SU-DHL-6 (cell line): ENCODE measurements around the gene HES7.

Source experiments
- H2AFZ ChIP-seq: fragments of 200-600 bp; sonication (generic); 2 replicates; pipeline ENCODE4 v1.6.1; 2014; ENCODE audit warnings: low read depth, mild to moderate bottlenecking, moderate library complexity, mixed read lengths, antibody characterized with exemption, low read length; ENCODE audit not compliant: severe bottlenecking
- H3F3A ChIP-seq: fragments of 200-600 bp; shearing (Covaris generic); 2 replicates; pipeline ENCODE4 v1.6.0; 2016; ENCODE audit warnings: antibody characterized with exemption, mild to moderate bottlenecking; ENCODE audit not compliant: insufficient read depth
- H3K27ac ChIP-seq: fragments of 200-600 bp; sonication (generic); 2 replicates; pipeline ENCODE4 v1.5.1; 2016; ENCODE audit warnings: low read depth, mild to moderate bottlenecking, low read length, moderate library complexity, mixed read lengths
- H3K27me3 ChIP-seq: fragments of 200-600 bp; sonication (generic), shearing (Covaris generic); 2 replicates; pipeline ENCODE4 v1.6.0; 2014; ENCODE audit warnings: mild to moderate bottlenecking, low read length
- H3K36me3 ChIP-seq: fragments of 200-600 bp; sonication (generic); 2 replicates; pipeline ENCODE4 v1.6.1; 2014; ENCODE audit warnings: mild to moderate bottlenecking, low read length, mixed read lengths
- H3K4me2 ChIP-seq: fragments of 300-600, 200-600 bp; shearing (Covaris generic), sonication (generic); 2 replicates; pipeline ENCODE4 v1.6.0; 2014; ENCODE audit warnings: low read length, low read depth, mild to moderate bottlenecking; ENCODE audit not compliant: poor library complexity, severe bottlenecking
- H3K4me3 ChIP-seq: fragments of 200-600 bp; sonication (generic); 2 replicates; pipeline ENCODE4 v1.5.1; 2014; ENCODE audit warnings: antibody characterized with exemption, low read length, mild to moderate bottlenecking, mixed read lengths; ENCODE audit not compliant: insufficient read depth, poor library complexity, severe bottlenecking
- H3K79me2 ChIP-seq: fragments of 200-600 bp; sonication (generic); 2 replicates; pipeline ENCODE4 v1.6.1; 2014; ENCODE audit warnings: mild to moderate bottlenecking, low read length, moderate library complexity; ENCODE audit not compliant: insufficient read depth
- H3K9ac ChIP-seq: fragments of 200-600 bp; sonication (generic); 2 replicates; pipeline ENCODE4 v1.7.0; 2014; ENCODE audit warnings: mild to moderate bottlenecking, low read length
- H3K9me2 ChIP-seq: fragments of 200-600 bp; sonication (generic); replicated peaks from 2 replicates; pipeline ENCODE4 v1.6.1; 2014; ENCODE audit warnings: low read length; ENCODE audit not compliant: insufficient read depth
- H3K9me3 ChIP-seq: fragments of 200-600 bp; sonication (generic); 2 replicates; pipeline ENCODE4 v1.6.1; 2014; ENCODE audit warnings: low read length, mixed read lengths; ENCODE audit not compliant: insufficient read depth
- H4K20me1 ChIP-seq: fragments of 200-600 bp; sonication (generic); 2 replicates; pipeline ENCODE4 v1.6.1; 2014; ENCODE audit warnings: low read depth, mild to moderate bottlenecking, antibody characterized with exemption, low read length, moderate library complexity, mixed read lengths
- CTCF ChIP-seq: fragments of 200-600 bp; sonication (generic); IDR thresholded peaks from one replicate; pipeline ENCODE4 v1.5.1; 2017; ENCODE audit warnings: antibody characterized with exemption, mild to moderate bottlenecking, low read length, moderate library complexity; ENCODE audit not compliant: insufficient read depth, poor library complexity, severe bottlenecking
- EZH2phosphoT487 ChIP-seq: fragments of 200-600 bp; sonication (generic), shearing (Covaris generic); conservative IDR thresholded peaks from 2 replicates; pipeline ENCODE4 v1.6.1; 2018; ENCODE audit warnings: mild to moderate bottlenecking, antibody characterized with exemption, low read length, moderate library complexity, mixed read lengths

Gene HES7

DNA sequence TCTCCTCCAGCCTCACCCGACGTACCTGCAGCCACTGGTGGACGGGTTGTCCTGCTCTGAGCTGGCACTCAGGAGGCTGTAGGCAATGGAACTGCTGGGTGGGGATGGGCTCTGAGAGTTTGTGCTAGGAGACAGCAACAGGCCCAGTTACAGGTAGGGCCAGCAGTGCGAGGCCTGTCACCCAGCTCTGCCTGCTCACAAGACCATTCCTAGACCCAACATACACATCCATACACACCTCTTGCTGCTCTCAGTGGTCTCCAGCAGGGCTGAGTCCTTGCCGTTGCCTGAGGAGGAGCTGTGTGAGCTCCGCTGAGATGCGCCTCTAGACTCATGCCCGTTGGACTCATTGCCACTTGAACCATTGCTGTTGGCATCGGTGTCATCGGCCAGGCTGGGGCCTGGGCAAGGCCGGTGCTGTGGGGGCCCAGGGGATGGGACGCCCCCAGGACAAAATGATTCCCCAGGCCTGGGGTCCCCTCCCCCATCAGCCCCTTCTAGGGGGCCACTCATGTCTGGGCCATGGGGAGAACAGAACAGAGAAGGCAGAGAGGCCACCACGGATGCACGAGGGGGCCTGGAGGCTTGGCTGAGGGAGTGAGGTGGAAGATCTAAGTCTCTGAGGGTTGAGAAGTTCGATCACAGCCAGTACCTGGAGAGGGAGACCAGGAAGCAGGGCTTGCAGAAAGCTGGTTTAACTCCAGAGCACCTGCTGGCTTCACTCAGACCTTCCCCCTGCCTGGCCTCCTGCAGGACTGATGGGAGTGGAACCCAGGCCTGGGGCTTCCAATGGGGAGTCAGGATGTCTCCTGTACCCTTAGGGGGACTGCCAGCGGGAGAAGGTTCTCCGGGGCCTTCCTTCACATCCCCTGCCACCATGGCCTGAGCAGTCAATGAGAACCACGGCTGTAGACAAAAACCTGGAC, 26.6 kb upstream of the HES7 start:
- Histone ChIP-seq H3K27me3 (no peaks in the 10 kb centered on the region), H3K4me3 (peak overlapping the region; percentile 62), H3K9me2 (no peaks in the 10 kb centered on the region), H2AFZ (no peak overlapping the region), H4K20me1 (no peaks in the 10 kb centered on the region), H3K9ac (0 out of 2 replicates have a peak overlapping the region, but pooled peaks have one; percentile 12), H3K9me3 (no peaks in the 10 kb centered on the region), H3F3A (0 out of 2 replicates have a peak, but pooled peaks cover 3% of the 10 kb centered on the region), H3K79me2 (peaks cover 5% of the 10 kb centered on the region; the same call in 1 of the 2 replicates), H3K36me3 (no peaks in the 10 kb centered on the region), H3K27ac (peak overlapping the region; percentile 38), H3K4me2 (peak overlapping the region; percentile 67)
- TF ChIP-seq EZH2phosphoT487 (no peak), CTCF (no peak)

GRCh38 chr17:8149419-8150193, 25.7 kb upstream of the HES7 start:
- H2AFZ ChIP-seq: no peak overlapping the region
- H3K4me2 ChIP-seq: no peak overlapping the region
- no peak for TF ChIP-seq CTCF
- TF ChIP-seq EZH2phosphoT487: no peak
- H3K27me3 ChIP-seq: no peaks in the 10 kb centered on the region
- H3K9me2 ChIP-seq: no peaks in the 10 kb centered on the region
- peaks cover 5% of the 10 kb centered on the region; the same call in 1 of the 2 replicates for H3K79me2 ChIP-seq
- 0 out of 2 replicates have a peak, but pooled peaks cover 3% of the 10 kb centered on the region for H3F3A ChIP-seq
- H3K9me3 ChIP-seq: no peaks in the 10 kb centered on the region
- no peaks in the 10 kb centered on the region for H4K20me1 ChIP-seq
- H3K27ac ChIP-seq: no peak overlapping the region
- H3K9ac ChIP-seq: no peak overlapping the region
- H3K4me3 ChIP-seq: no peak overlapping the region
- H3K36me3 ChIP-seq: no peaks in the 10 kb centered on the region

DNA sequence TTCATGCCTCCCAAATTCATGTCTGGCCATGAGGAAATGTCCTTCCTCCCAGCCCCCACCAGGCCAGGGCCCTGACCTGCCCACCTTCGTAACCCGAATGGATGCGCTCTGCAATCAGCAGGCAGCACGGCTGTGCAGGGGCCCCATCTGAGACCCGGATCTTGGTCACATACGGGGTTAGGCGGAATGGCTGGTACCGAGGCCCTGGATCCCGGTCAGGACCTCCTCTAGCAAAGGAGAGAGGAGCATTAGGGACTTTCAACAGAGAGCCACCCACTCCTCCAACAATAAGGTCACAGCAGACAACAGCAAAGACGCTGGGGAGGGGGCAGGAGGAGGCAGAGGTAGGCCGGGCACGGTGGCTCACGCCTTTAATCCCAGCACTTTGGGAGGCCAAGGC, 24.7 kb upstream of the HES7 start:
- TF ChIP-seq CTCF (no peak), EZH2phosphoT487 (no peak)
- no peaks in the 10 kb centered on the region for H3K27me3 ChIP-seq
- no peak overlapping the region for H3K27ac ChIP-seq
- no peak overlapping the region for H2AFZ ChIP-seq
- no peaks in the 10 kb centered on the region for H3K9me2 ChIP-seq
- no peak overlapping the region for H3K4me2 ChIP-seq
- no peaks in the 10 kb centered on the region for H3K9me3 ChIP-seq
- H3K36me3 ChIP-seq: no peaks in the 10 kb centered on the region
- H3K4me3 ChIP-seq: no peak overlapping the region
- no peak overlapping the region for H3K9ac ChIP-seq
- H3F3A ChIP-seq: 0 out of 2 replicates have a peak, but pooled peaks cover 3% of the 10 kb centered on the region
- H3K79me2 ChIP-seq: peaks cover 5% of the 10 kb centered on the region; the same call in 1 of the 2 replicates
- no peaks in the 10 kb centered on the region for H4K20me1 ChIP-seq
